HG03095 (cell line): Measurements from ENCODE around the gene SORCS3.

Experiments used
- ATAC-seq: cut with Tn5 transposase; IDR thresholded peaks from one replicate; pipeline ENCODE4 v1.9.1; 2021; ENCODE audit warnings: moderate library complexity; ENCODE audit not compliant: unreplicated experiment

Gene SORCS3

GRCh38 chr10:104641187-104641936 lies at the start of gene SORCS3:
SORCS3 (plus strand) TSS chr10:104641290.
- no peak for ATAC-seq

DNA sequence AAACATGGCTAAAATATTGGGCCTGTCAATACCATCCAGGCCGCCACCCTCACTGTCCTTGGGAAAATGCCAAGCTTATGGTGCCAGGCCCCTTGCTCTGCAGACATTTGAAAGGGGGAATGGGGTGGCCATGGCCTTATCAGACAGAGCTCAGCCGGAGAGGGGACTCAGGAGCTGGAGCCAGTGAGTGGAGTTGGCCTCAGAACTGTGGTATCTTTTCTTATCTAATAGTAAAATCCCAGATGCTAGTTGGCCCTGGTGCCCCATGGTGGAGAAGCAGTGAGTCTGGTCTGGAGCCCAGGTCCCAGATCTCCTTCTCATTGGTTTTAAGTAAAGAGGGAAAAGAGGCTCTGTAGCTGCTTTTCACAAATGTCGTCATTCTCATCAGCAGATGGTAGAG lies 49.6 kb upstream of the SORCS3 start:
- no peak for ATAC-seq

DNA sequence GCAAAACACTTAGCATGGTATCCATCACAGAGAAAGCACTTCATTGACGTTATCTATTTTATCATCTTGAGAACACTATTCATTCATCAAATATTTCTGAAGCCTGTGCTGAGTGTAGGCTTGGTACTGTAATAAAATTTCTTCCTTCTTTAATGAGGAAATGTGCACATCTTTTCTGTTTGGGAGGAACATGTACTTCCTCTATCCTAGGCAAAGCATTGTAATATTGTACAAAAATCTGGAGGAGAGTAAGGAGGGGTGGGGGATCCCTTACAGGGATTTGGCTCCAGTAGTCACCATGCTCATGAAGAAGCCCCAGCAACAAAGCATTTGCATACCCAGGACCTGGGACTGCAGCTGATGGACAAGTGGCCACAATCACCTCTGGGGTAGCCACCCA lies 39.9 kb upstream of the SORCS3 start:
- no peak for ATAC-seq

DNA sequence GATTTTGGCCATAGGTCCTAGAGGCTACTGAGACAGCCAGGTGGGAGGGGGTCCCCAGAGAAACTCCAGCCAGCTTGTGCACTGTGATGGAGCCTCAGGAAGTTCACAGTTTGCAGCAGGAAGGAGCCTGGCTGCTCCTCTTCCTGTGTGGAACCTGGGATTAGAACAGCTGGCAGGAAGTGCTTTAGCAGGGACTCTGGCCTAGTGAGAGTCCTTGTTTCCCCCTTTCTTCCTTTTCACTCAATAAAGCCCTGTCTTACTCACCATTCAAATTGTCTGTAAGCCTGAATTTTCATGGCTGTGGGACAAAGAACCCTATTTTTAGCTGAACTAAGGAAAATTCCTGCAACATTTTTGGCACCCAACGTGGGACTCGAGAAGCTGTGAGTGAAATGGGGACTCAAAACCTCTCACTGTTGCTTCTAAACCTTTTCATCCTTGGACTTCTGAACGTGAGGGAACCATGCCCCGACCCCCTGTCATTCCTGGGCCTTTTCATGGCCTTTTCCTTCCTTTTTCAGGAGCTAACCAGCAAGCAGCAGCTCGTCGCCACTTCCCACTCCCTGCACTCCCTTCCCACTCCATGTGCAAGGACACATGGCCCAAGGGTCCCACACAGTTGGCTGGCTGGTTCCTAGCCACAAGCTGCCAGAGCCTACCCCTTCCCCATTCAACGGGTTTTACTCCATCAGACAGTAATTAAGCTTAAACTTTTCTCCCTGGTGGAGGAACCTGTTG lies 32.8 kb upstream of the SORCS3 start:
- no peak for ATAC-seq

DNA sequence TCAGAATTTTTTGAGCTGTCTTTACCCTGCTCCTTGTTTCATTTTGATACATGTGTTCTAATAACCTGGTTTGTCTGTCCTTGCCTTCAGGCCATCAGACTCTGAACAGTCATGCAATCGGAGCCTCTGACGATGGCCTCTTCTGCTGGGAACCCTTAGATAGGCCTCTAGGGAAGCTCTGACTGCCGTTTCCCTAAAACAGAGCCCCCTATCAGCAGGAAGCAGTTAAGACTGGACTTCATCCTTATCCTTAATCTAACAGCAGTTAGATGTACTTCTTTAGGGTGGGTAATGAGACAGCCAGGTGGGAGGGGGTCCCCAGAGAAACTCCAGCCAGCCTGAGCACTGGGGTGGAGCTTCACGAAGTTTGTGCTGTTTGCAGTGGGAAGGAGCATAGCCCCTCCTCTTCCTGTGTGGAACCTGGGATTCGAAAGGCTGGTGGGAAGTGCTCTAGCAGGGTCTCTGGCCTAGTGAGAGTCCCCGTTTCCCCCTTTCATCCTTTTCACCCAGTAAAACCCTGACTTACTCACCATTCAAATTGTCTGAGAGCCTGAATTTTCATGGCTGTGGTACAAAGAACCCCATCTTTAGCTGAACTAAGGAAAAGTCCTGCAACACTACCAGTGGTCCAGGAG lies 28.4 kb upstream of the SORCS3 start:
- ATAC-seq = no peak

GRCh38 chr10:104613406-104613805 lies 27.7 kb upstream of the SORCS3 start:
- no peak for ATAC-seq

GRCh38 chr10:104614245-104614831 lies 26.8 kb upstream of the SORCS3 start:
- no peak for ATAC-seq

GRCh38 chr10:104615136-104615535 lies 26.0 kb upstream of the SORCS3 start:
- no peak for ATAC-seq

- no peak for ATAC-seq
Observed at GRCh38 chr10:104617831-104618230, 23.3 kb upstream of the SORCS3 start.

DNA sequence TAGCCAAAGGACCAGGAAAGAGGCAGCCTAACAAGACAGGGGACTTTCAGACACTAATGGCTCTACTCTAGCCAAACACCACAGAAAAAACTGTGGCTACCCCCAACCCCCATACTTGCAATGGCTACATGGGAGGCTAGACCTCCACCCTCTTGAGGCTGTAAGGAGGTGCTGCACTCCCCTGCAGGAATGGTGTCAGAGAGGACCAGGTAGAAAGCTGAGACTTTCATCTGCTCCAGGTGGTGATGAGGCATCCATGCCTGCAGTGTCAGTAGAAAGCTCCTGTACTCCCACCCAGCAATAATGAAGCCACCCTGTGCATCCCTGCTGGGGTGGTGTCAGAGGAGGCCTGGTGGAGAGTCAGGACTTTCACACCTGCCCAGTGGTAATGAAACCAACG lies 18.9 kb upstream of the SORCS3 start:
- no peak for ATAC-seq

DNA sequence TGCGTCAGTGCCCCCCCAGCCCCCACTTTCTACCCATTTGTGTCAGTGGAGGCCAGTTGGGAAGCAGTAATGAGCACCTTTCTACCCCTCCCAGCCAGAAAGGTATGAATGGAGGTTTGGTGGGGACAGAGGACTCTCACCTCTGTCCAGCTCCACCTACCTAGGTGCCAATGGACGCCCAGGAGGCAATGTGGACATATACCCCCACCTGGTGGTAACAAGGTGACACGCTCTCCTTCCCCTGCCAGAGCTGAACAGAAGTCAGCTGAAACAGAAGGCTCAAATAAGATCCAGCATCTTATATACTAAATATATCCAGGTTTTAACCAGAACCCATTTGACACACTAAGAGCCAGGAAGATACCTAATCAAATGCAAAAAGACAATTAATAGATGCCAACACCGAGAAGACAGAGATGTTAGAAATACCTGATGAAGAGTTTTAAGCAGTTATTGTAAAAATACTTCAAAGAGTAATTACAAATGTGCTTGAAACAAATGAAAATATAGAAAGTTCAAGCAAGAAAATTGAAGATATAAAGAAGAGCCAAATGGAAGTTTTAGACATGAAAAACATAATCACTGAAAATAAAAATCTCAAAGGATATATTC lies 18.4 kb upstream of the SORCS3 start:
- no peak for ATAC-seq

DNA sequence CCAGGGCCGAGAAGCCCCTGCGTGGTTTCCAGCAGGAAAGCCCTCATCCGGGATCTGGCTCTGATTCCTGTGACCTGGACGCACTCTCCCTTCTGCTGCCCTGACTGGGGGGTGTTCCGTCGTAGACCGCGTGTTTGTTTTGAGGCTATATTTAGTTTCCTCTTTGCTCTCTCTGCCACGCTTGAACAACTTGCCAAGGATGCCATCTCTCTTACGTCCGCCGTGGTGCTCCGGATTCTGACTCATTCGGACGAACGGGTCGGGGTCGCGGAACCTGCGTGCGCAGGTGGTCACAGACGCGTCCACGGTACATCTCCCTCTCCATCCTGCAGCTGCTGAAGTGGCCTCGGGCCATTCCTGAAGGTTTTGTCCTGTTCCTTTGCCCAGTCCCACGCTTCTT lies 10.4 kb upstream of the SORCS3 start:
- no peak for ATAC-seq

GRCh38 chr10:104631946-104632345 lies 9.1 kb upstream of the SORCS3 start:
- no peak for ATAC-seq

GRCh38 chr10:104638861-104639589 lies 2.1 kb upstream of the SORCS3 start:
- no peak for ATAC-seq

DNA sequence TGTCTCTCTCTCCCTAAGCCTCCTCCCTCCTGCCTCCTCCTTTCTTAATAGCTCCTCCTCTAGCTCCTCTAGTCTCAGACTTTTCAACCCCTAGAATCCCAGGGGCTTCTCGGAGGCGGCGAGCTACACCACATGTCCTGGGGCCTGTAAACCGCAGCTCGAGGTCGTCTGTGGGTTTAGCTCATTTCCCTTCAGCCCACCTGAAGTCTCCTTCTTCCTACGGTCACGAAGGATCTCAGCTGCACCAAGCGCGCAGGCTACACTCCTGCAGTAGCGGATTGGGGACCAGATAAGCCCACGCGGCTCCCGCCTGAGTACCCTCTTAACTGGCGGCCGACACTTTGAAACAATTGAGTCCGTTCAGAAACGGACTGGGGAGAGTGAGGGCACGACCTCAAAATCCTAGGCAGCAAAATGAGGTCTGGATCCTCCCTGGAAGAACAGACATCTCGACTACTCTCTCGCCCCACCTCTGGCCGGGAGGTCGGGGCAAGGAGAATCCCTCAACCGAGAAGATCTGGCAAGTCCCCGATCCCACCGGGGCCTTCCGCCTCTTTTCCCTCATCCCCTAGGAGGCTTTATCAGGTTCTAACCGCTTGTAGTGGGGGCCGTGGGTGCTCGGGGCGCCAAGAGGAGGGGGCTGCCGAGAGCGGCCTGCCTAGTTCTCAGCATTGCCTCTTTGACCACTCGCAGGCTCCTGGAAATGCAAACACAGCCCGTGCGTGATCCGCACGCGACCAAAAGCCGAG lies 1.3 kb upstream of the SORCS3 start:
- ATAC-seq = no peak

DNA sequence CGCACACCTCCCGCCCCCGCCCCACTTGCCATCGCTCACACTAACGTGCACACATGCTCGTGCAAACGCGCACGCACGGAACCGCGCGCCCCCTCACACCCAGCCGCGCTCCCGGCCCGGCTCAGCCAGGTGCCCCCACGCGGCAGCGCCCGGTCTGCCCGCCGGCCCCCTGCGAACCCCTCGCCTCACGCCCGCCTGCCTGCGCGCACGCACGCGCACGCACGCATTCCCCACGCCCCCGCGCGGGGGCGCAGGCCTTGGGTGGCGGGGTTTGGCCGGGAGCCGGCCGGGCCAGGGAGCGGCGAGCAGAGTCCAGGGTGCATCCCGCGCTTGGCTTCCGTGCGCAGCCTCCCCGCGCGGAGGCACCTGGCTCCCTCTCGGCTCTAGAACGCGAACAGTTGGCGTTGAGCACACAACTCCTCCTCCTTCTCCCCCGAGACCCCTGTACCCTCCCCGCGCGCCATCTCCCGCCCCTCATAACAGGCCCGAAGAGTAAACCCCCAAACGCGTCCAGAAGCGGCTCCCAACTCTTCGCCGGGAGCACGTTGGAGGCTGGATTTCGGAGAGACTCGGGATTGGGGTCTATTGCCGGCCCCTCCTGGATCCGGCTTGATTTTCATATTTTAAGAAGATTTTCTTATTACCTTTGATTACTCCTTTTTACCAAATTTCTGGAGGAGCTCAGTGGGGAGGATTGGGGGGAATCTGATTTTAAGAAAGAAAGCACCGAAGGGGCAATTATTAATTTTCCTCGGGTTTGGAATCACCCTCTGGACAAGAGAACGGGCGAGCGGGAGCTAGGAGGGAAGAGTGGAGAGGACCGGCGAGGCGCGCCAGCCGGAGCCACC lies 527 bp upstream of the SORCS3 start:
- ATAC-seq = no peak

GRCh38 chr10:104641937-104642657 lies 1.0 kb downstream of the SORCS3 start:
- no peak for ATAC-seq

- no peak for ATAC-seq
Observed at GRCh38 chr10:104642658-104643302, 1.7 kb downstream of the SORCS3 start.
